BLaER1 (cell line): ENCODE data around the gene NCOA1.
"Not testable (repeated sequence)": the region's sequence is repeated elsewhere in the genome, so short reads cannot be mapped to it uniquely, and the experiment has no call there.

Source experiments
- H3K27ac ChIP-seq: shearing (Covaris generic); formaldehyde crosslinking; 2 replicates; pipeline ENCODE4 v1.8.1; 2022
- H3K27me3 ChIP-seq: shearing (Covaris generic); formaldehyde crosslinking; 2 replicates; pipeline ENCODE4 v1.8.1; 2022
- H3K36me3 ChIP-seq: shearing (Covaris generic); formaldehyde crosslinking; 2 replicates; pipeline ENCODE4 v1.8.1; 2022
- H3K4me1 ChIP-seq: shearing (Covaris generic); formaldehyde crosslinking; 2 replicates; pipeline ENCODE4 v1.8.1; 2022
- H3K4me2 ChIP-seq: shearing (Covaris generic); formaldehyde crosslinking; 2 replicates; pipeline ENCODE4 v1.8.1; 2022
- H3K4me3 ChIP-seq: shearing (Covaris generic); formaldehyde crosslinking; 2 replicates; pipeline ENCODE4 v1.8.1; 2022
- H3K9ac ChIP-seq: shearing (Covaris generic); formaldehyde crosslinking; 2 replicates; pipeline ENCODE4 v1.8.1; 2022
- H3K9me3 ChIP-seq: shearing (Covaris generic); formaldehyde crosslinking; 2 replicates; pipeline ENCODE4 v1.8.1; 2022
- H4K20me1 ChIP-seq: shearing (Covaris generic); formaldehyde crosslinking; 2 replicates; pipeline ENCODE4 v1.8.1; 2022
- Cebpa-rat ChIP-seq: shearing (Covaris generic); IDR thresholded peaks from 2 replicates; pipeline ENCODE4 v1.8.1; 2022

Gene NCOA1

GRCh38 chr2:24577481-24577880 lies 86.4 kb downstream of the NCOA1 start:
- Histone ChIP-seq H3K4me3 (no peak overlapping the region), H3K36me3 (peaks cover 5% of the 10 kb centered on the region; the same call in 1 of the 2 replicates), H3K27me3 (no peaks in the 10 kb centered on the region), H3K9ac (no peak overlapping the region), H3K4me2 (no peak overlapping the region; the same call in 1 of the 2 replicates), H4K20me1 (no peaks in the 10 kb centered on the region), H3K27ac (no peak overlapping the region), H3K4me1 (no peaks in the 10 kb centered on the region; the same call in 1 of the 2 replicates), H3K9me3 (0 out of 2 replicates have a peak, but pooled peaks cover under 1% of the 10 kb centered on the region)
- TF ChIP-seq Cebpa-rat, result no peak

- Histone ChIP-seq H3K4me2 (no peak overlapping the region), H3K4me1 (no peaks in the 10 kb centered on the region; the same call in 1 of the 2 replicates), H3K9me3 (0 out of 2 replicates have a peak, but pooled peaks cover 3% of the 10 kb centered on the region), H3K27ac (no peak overlapping the region), H3K9ac (no peak overlapping the region), H4K20me1 (no peaks in the 10 kb centered on the region), H3K27me3 (no peaks in the 10 kb centered on the region), H3K4me3 (no peak overlapping the region), H3K36me3 (peaks cover 5% of the 10 kb centered on the region; the same call in 1 of the 2 replicates)
- no peak for TF ChIP-seq Cebpa-rat
These were observed 88.2 kb downstream of the NCOA1 start for GRCh38 chr2:24579053-24579803.

- Histone ChIP-seq H3K4me2 (no peak overlapping the region), H3K27me3 (no peaks in the 10 kb centered on the region), H4K20me1 (no peaks in the 10 kb centered on the region), H3K4me3 (no peak overlapping the region), H3K9me3 (0 out of 2 replicates have a peak, but pooled peaks cover 3% of the 10 kb centered on the region), H3K4me1 (no peaks in the 10 kb centered on the region; the same call in 1 of the 2 replicates), H3K27ac (no peak overlapping the region), H3K36me3 (peaks cover 5% of the 10 kb centered on the region; the same call in 1 of the 2 replicates), H3K9ac (no peak overlapping the region)
- TF ChIP-seq Cebpa-rat, result no peak
These were observed 89.5 kb downstream of the NCOA1 start for GRCh38 chr2:24580561-24580960.

- H3K4me2 ChIP-seq, H4K20me1 ChIP-seq, H3K9me3 ChIP-seq, H3K27ac ChIP-seq, H3K36me3 ChIP-seq, H3K27me3 ChIP-seq, H3K9ac ChIP-seq, H3K4me3 ChIP-seq, H3K4me1 ChIP-seq: not testable (repeated sequence)
These were observed 90.9 kb downstream of the NCOA1 start for GRCh38 chr2:24581971-24582370.

GRCh38 chr2:24586955-24587354 lies 95.9 kb downstream of the NCOA1 start:
- Histone ChIP-seq H3K4me2 (no peak overlapping the region), H3K4me3 (no peak overlapping the region), H3K27ac (no peak overlapping the region), H3K36me3 (no peaks in the 10 kb centered on the region; the same call in 1 of the 2 replicates), H3K4me1 (no peaks in the 10 kb centered on the region), H3K27me3 (no peaks in the 10 kb centered on the region), H3K9ac (no peak overlapping the region), H4K20me1 (no peaks in the 10 kb centered on the region), H3K9me3 (0 out of 2 replicates have a peak, but pooled peaks cover 3% of the 10 kb centered on the region)
- TF ChIP-seq Cebpa-rat, result no peak

GRCh38 chr2:24588294-24588693 lies 97.2 kb downstream of the NCOA1 start:
- Histone ChIP-seq H3K4me3 (no peak overlapping the region), H3K4me2 (no peak overlapping the region), H4K20me1 (no peaks in the 10 kb centered on the region), H3K36me3 (no peaks in the 10 kb centered on the region; the same call in 1 of the 2 replicates), H3K9ac (no peak overlapping the region), H3K4me1 (no peaks in the 10 kb centered on the region), H3K9me3 (no peaks in the 10 kb centered on the region), H3K27ac (no peak overlapping the region), H3K27me3 (no peaks in the 10 kb centered on the region)
- no peak for TF ChIP-seq Cebpa-rat

GRCh38 chr2:24592441-24593100 lies 101.5 kb downstream of the NCOA1 start:
- no peaks in the 10 kb centered on the region for H3K27me3 ChIP-seq
- H4K20me1 ChIP-seq, result no peaks in the 10 kb centered on the region
- no peak overlapping the region for H3K4me3 ChIP-seq
- H3K36me3 ChIP-seq, result no peaks in the 10 kb centered on the region
- H3K27ac ChIP-seq, result no peak overlapping the region
- H3K4me2 ChIP-seq, result no peak overlapping the region
- no peaks in the 10 kb centered on the region for H3K4me1 ChIP-seq
- TF ChIP-seq Cebpa-rat, result no peak
- no peaks in the 10 kb centered on the region for H3K9me3 ChIP-seq
- H3K9ac ChIP-seq, result no peak overlapping the region

- Histone ChIP-seq H3K4me1 (no peaks in the 10 kb centered on the region), H3K4me3 (no peak overlapping the region), H3K27me3 (no peaks in the 10 kb centered on the region), H3K27ac (no peak overlapping the region), H4K20me1 (no peaks in the 10 kb centered on the region), H3K36me3 (no peaks in the 10 kb centered on the region), H3K9ac (no peak overlapping the region), H3K9me3 (no peaks in the 10 kb centered on the region), H3K4me2 (no peak overlapping the region)
- no peak for TF ChIP-seq Cebpa-rat
These were observed 103.2 kb downstream of the NCOA1 start for GRCh38 chr2:24594283-24594682.

- Histone ChIP-seq H3K9me3 (no peaks in the 10 kb centered on the region), H3K36me3 (no peaks in the 10 kb centered on the region), H3K27me3 (no peaks in the 10 kb centered on the region), H3K4me2 (no peak overlapping the region), H3K4me1 (no peaks in the 10 kb centered on the region), H3K4me3 (no peak overlapping the region), H3K27ac (no peak overlapping the region), H3K9ac (no peak overlapping the region), H4K20me1 (no peaks in the 10 kb centered on the region)
- TF ChIP-seq Cebpa-rat, result no peak
These were observed 106.3 kb downstream of the NCOA1 start for GRCh38 chr2:24597181-24597870.

- not testable (repeated sequence) for H3K36me3 ChIP-seq, H3K9ac ChIP-seq, H3K27me3 ChIP-seq, H4K20me1 ChIP-seq, H3K27ac ChIP-seq, H3K4me3 ChIP-seq, H3K4me2 ChIP-seq, H3K4me1 ChIP-seq
- H3K9me3 ChIP-seq, result peaks cover 18% of the 10 kb centered on the region
These were observed 109.1 kb downstream of the NCOA1 start for GRCh38 chr2:24600140-24600539.
